Tibial nerve (tissue), 4 donors: Measurements from ENCODE around the gene GPAT2. TPM values are rescaled to one million over a fixed set of nuclear protein-coding genes. Genes with fewer than 3 reads are reported as not detected.
"Not testable (repeated sequence)": the region's sequence is repeated elsewhere in the genome, so short reads cannot be mapped to it uniquely, and the experiment has no call there.

Experiments used
- DNase-seq, 2 donors: peaks; one replicate each; pipeline ENCODE4 v3.0.0-alpha.2; 2019; ENCODE audit warnings: low spot score in 2 of 2
- H3K27ac ChIP-seq, 4 donors: fragments of 200-600 bp; sonication (generic) in 3 of 4; one replicate each; pipeline ENCODE4 v1.5.1; 2017 to 2019; ENCODE audit warnings: mild to moderate bottlenecking in 1 of 4
- H3K27me3 ChIP-seq, 2 donors: fragments of 200-600 bp; sonication (generic) in 1 of 2; one replicate each; pipeline versions ENCODE4 v1.5.1 to v1.6.0; 2017 to 2019
- H3K36me3 ChIP-seq, 3 donors: fragments of 200-600 bp; sonication (generic); one replicate each; pipeline ENCODE4 v1.5.1; 2018 to 2019
- H3K4me1 ChIP-seq, 4 donors: fragments of 200-600 bp; sonication (generic) in 3 of 4; one replicate each; pipeline ENCODE4 v1.5.1; 2017 to 2019
- H3K4me3 ChIP-seq, 4 donors: fragments of 200-600 bp; sonication (generic) in 3 of 4; one replicate each; pipeline ENCODE4 v1.5.1; 2017 to 2019; ENCODE audit warnings: mild to moderate bottlenecking in 1 of 4, moderate library complexity in 1 of 4
- H3K9me3 ChIP-seq, 4 donors: fragments of 200-600 bp; sonication (generic) in 3 of 4; one replicate each; pipeline ENCODE4 v1.5.1; 2017 to 2019
- CTCF ChIP-seq, 5 experiments: fragments of 200-600 bp in 3 of 5; fragments of 450-650 bp in 2 of 5; sonication (generic) in 3 of 5; IDR thresholded peaks; one replicate each; pipeline ENCODE4 v1.5.1; 2016 to 2019; ENCODE audit warnings: antibody characterized with exemption in 5 of 5, mild to moderate bottlenecking in 3 of 5, moderate library complexity in 2 of 5
- EP300 ChIP-seq, 2 donors: sonication (generic); formaldehyde crosslinking; IDR thresholded peaks; one replicate each; pipeline ENCODE4 v1.6.1; 2017; ENCODE audit warnings: antibody characterized with exemption in 2 of 2, mild to moderate bottlenecking in 1 of 2
- POLR2A ChIP-seq, 2 donors: fragments of 450-650 bp; IDR thresholded peaks; one replicate each; pipeline ENCODE4 v1.6.1; 2017; ENCODE audit warnings: antibody characterized with exemption in 2 of 2, mild to moderate bottlenecking in 2 of 2, moderate library complexity in 2 of 2
- WGBS, 2 donors: methylation state at CpG; one replicate each; pipeline ENCODE4 v1.1.5; 2018; 5-methylcytosine and 5-hydroxymethylcytosine counted together
- total RNA-seq, 4 donors: library from RNA; depleted of rRNA; stranded (reverse); fragments of >200 nt; gene quantifications; one replicate each; pipeline ENCODE4 v1.1.0, GENCODE V29; 2016

GPAT2 gene
- total RNA-seq, 4 donors from 2014 or later = 4.2 to 12.4 (median 6.4) TPM

- 0% methylated on average over 1 to 9 of the region's 65 CpGs for WGBS, 2 donors
- H3K4me3 ChIP-seq = peak overlapping the region; percentile 35 to 63 (median 50)
- not testable (repeated sequence) for H3K36me3 ChIP-seq, H3K27me3 ChIP-seq, H3K9me3 ChIP-seq
- peaks cover 0 to 21% (median 8%) of the 10 kb centered on the region in 4 donors for H3K4me1 ChIP-seq
- TF ChIP-seq POLR2A (IDR thresholded peaks at IDR 0.05) = peak in 1 of 2 donors; percentile 69
- TF ChIP-seq EP300 (IDR thresholded peaks at IDR 0.05) = peak in 1 of 2 donors; percentile 73
- H3K27ac ChIP-seq = peak overlapping the region; percentile 55 to 88 (median 84)
- peak; percentile 92 to 94 for DNase-seq
Measured at GRCh38 chr2:96010320-96011128, 24.2 kb downstream of the GPAT2 start.

- Histone ChIP-seq H3K4me3 (peak overlapping the region; percentile 35 to 63 (median 50)), H3K27ac (peak overlapping the region; percentile 55 to 88 (median 84)), H3K4me1 (peaks cover 0 to 21% (median 8%) of the 10 kb centered on the region in 4 donors)
- not testable (repeated sequence) for H3K36me3 ChIP-seq, DNase-seq, H3K27me3 ChIP-seq, H3K9me3 ChIP-seq
- 6 to 26% methylated on average over 7 to 10 of the region's 10 CpGs for WGBS, 2 donors
Measured at GRCh38 chr2:96009833-96010232, 24.9 kb downstream of the GPAT2 start.

GRCh38 chr2:96008051-96008450 is 26.7 kb downstream of the GPAT2 start:
- H3K9me3 ChIP-seq, H3K36me3 ChIP-seq, H3K4me3 ChIP-seq, DNase-seq, H3K27me3 ChIP-seq, H3K27ac ChIP-seq: not testable (repeated sequence)
- H3K4me1 ChIP-seq = peaks cover 0 to 21% (median 8%) of the 10 kb centered on the region in 4 donors
- 66 to 75% methylated on average over 6 of the region's 6 CpGs for WGBS, 2 donors

- not testable (repeated sequence) for H3K27me3 ChIP-seq, DNase-seq, H3K9me3 ChIP-seq, H3K4me1 ChIP-seq, H3K27ac ChIP-seq, H3K36me3 ChIP-seq, H3K4me3 ChIP-seq
- 91 to 93% methylated on average over 5 of the region's 5 CpGs for WGBS, 2 donors
Measured at GRCh38 chr2:96006248-96006647, 28.5 kb downstream of the GPAT2 start.

- Histone ChIP-seq H3K27ac (peak overlapping the region; percentile 79 to 92 (median 86)), H3K4me3 (peak overlapping the region; percentile 56 to 75 (median 66))
- not testable (repeated sequence) for H3K9me3 ChIP-seq, H3K36me3 ChIP-seq, H3K4me1 ChIP-seq, H3K27me3 ChIP-seq
- TF ChIP-seq EP300 (IDR thresholded peaks at IDR 0.05) = peak in 1 of 2 donors; percentile 48
- peak; percentile 87 to 98 (median 91) for TF ChIP-seq CTCF (IDR thresholded peaks at IDR 0.05)
- 6 to 11% methylated on average over 14 to 25 of the region's 34 CpGs for WGBS, 2 donors
- peak in 1 of 2 donors; percentile 91 for DNase-seq
Measured at GRCh38 chr2:95992520-95993272, 42.0 kb downstream of the GPAT2 start.

GRCh38 chr2:95992102-95992501 is 42.6 kb downstream of the GPAT2 start:
- Histone ChIP-seq H3K27ac (peak overlapping the region; percentile 79 to 92 (median 86)), H3K4me3 (peak overlapping the region; percentile 56 to 75 (median 66))
- H3K36me3 ChIP-seq, DNase-seq, H3K27me3 ChIP-seq, H3K9me3 ChIP-seq, H3K4me1 ChIP-seq: not testable (repeated sequence)
- WGBS, 2 donors = no CpG with 5 or more reads among the region's 39 CpGs

GRCh38 chr2:95991351-95992094 is 43.2 kb downstream of the GPAT2 start, which contains the start of gene ANKRD36C:
Gene ANKRD36C, minus strand, starts transcription at chr2:95991824. Its CDS starts 116 bp downstream, at chr2:95991708.
- not testable (repeated sequence) for H3K9me3 ChIP-seq, H3K27me3 ChIP-seq, H3K4me1 ChIP-seq, H3K36me3 ChIP-seq, DNase-seq
- peak within 1 kb of the TSS; percentile 79 to 92 (median 88) for H3K27ac ChIP-seq
- WGBS, 2 donors = 0 to 1% methylated on average over 17 to 23 of the region's 56 CpGs
- H3K4me3 ChIP-seq = peak within 1 kb of the TSS; percentile 63 to 75 (median 66)
- TF ChIP-seq CTCF (IDR thresholded peaks at IDR 0.05) (peak in 1 of 5 experiments; percentile 24), EP300 (IDR thresholded peaks at IDR 0.05) (peak in 1 of 2 donors; percentile 12), POLR2A (IDR thresholded peaks at IDR 0.05) (peak in 1 of 2 donors; percentile 42)

- not testable (repeated sequence) for H3K4me1 ChIP-seq, DNase-seq, H3K36me3 ChIP-seq, H3K27ac ChIP-seq, H3K9me3 ChIP-seq, H3K27me3 ChIP-seq
- 6 to 16% methylated on average over 5 of the region's 6 CpGs for WGBS, 2 donors
- peak overlapping the region in 1 of 4 donors; percentile 75 for H3K4me3 ChIP-seq
Measured at GRCh38 chr2:95990884-95991283, 43.8 kb downstream of the GPAT2 start.
